Uterus (tissue), 4 donors: ENCODE data around the gene IGFBP4. TPM values are rescaled to one million over a fixed set of nuclear protein-coding genes. Genes with fewer than 3 reads are reported as not detected.

ENCODE experiments used
- DNase-seq, 2 donors: peaks; one replicate each; pipeline ENCODE4 v3.0.0-alpha.2; 2019 to 2020
- H3K27ac ChIP-seq, 2 donors: fragments of 200-600 bp; sonication (generic); 1 replicate in 1 of 2; 2 replicates in 1 of 2; pipeline ENCODE4 v1.5.1; 2016 to 2018
- H3K27me3 ChIP-seq, 2 donors: fragments of 200-600 bp; sonication (generic); one replicate each; pipeline ENCODE4 v1.5.1; 2018 to 2019; ENCODE audit warnings: control low read depth in 1 of 2
- H3K36me3 ChIP-seq, 2 donors: fragments of 200-600 bp; sonication (generic); one replicate each; pipeline ENCODE4 v1.5.1; 2019; ENCODE audit warnings: control low read depth in 1 of 2
- H3K4me1 ChIP-seq, 2 donors: fragments of 200-600 bp; sonication (generic); one replicate each; pipeline ENCODE4 v1.5.1; 2018 to 2019; ENCODE audit warnings: control low read depth in 1 of 2
- H3K4me3 ChIP-seq, 2 donors: fragments of 200-600 bp; sonication (generic); 1 replicate in 1 of 2; 2 replicates in 1 of 2; pipeline ENCODE4 v1.5.1; 2018 to 2019; ENCODE audit warnings: mild to moderate bottlenecking in 1 of 2
- H3K9me3 ChIP-seq, 2 donors: fragments of 200-600 bp; sonication (generic); one replicate each; pipeline ENCODE4 v1.5.1; 2019; ENCODE audit warnings: control low read depth in 1 of 2
- CTCF ChIP-seq, 4 experiments: fragments of 200-600 bp in 2 of 4; fragments of 450-650 bp in 2 of 4; sonication (generic) in 2 of 4; IDR thresholded peaks; one replicate each; pipeline ENCODE4 v1.5.1; 2016 to 2019; ENCODE audit warnings: antibody characterized with exemption in 4 of 4, mild to moderate bottlenecking in 2 of 4, moderate library complexity in 1 of 4
- POLR2A ChIP-seq, 2 donors: fragments of 450-650 bp; IDR thresholded peaks; one replicate each; pipeline ENCODE4 v1.6.1; 2016; ENCODE audit warnings: antibody characterized with exemption in 2 of 2, mild to moderate bottlenecking in 1 of 2, moderate library complexity in 1 of 2
- intact Hi-C: fragments of 100-400 bp; cut with DNase I; formaldehyde crosslinking; loops from one replicate; pipeline ENCODE4 v1.15.1; 2023; ENCODE audit warnings: low total_unique reads
- total RNA-seq, 4 donors: library from RNA; depleted of rRNA in 3 of 4; stranded (reverse); fragments of >200 nt in 3 of 4; gene quantifications; one replicate each; pipeline versions ENCODE4 v1.1.0 to v1.2.4, GENCODE V29; 2014 to 2023
- donor health status: DM: yes; HTN: yes; CAD: no.

IGFBP4 gene
- total RNA-seq, 4 donors from 2014 or later, result 331 to 1,351 (median 418) TPM

GRCh38 chr17:40493697-40494096 lies 50.4 kb downstream of the IGFBP4 start:
- no peak for DNase-seq
- intact Hi-C loops, result no loop called here
- H3K4me1 ChIP-seq, result no peaks in the 10 kb centered on the region
- H3K4me3 ChIP-seq, result no peak overlapping the region
- TF ChIP-seq POLR2A (IDR thresholded peaks at IDR 0.05), result no peak
- TF ChIP-seq CTCF (IDR thresholded peaks at IDR 0.05), result no peak
- H3K27ac ChIP-seq, result no peak overlapping the region
- H3K9me3 ChIP-seq, result no peaks in the 10 kb centered on the region
- H3K27me3 ChIP-seq, result no peaks in the 10 kb centered on the region
- H3K36me3 ChIP-seq, result no peaks in the 10 kb centered on the region

GRCh38 chr17:40495140-40495539 lies 51.9 kb downstream of the IGFBP4 start:
- H3K27me3 ChIP-seq, result no peaks in the 10 kb centered on the region
- H3K36me3 ChIP-seq, result no peaks in the 10 kb centered on the region
- no peak for TF ChIP-seq CTCF (IDR thresholded peaks at IDR 0.05)
- no peak for TF ChIP-seq POLR2A (IDR thresholded peaks at IDR 0.05)
- no peaks in the 10 kb centered on the region for H3K9me3 ChIP-seq
- no peak overlapping the region for H3K27ac ChIP-seq
- intact Hi-C loops, result no loop called here
- H3K4me3 ChIP-seq, result no peak overlapping the region
- no peak for DNase-seq
- H3K4me1 ChIP-seq, result no peaks in the 10 kb centered on the region

- no peaks in the 10 kb centered on the region for H3K9me3 ChIP-seq
- no peaks in the 10 kb centered on the region for H3K27me3 ChIP-seq
- H3K4me1 ChIP-seq, result no peaks in the 10 kb centered on the region
- intact Hi-C loops, result no loop called here
- no peak overlapping the region for H3K27ac ChIP-seq
- DNase-seq, result no peak
- no peak overlapping the region for H3K4me3 ChIP-seq
- no peaks in the 10 kb centered on the region for H3K36me3 ChIP-seq
- TF ChIP-seq CTCF (IDR thresholded peaks at IDR 0.05) (no peak), POLR2A (IDR thresholded peaks at IDR 0.05) (no peak)
Observed at GRCh38 chr17:40496170-40496569, 52.9 kb downstream of the IGFBP4 start.

GRCh38 chr17:40496634-40497420 lies 53.6 kb downstream of the IGFBP4 start:
- intact Hi-C loops, result no loop called here
- H3K27ac ChIP-seq, result no peak overlapping the region
- TF ChIP-seq CTCF (IDR thresholded peaks at IDR 0.05), result no peak
- TF ChIP-seq POLR2A (IDR thresholded peaks at IDR 0.05), result no peak

GRCh38 chr17:40497695-40498094 lies 54.4 kb downstream of the IGFBP4 start:
- Histone ChIP-seq H3K36me3 (no peaks in the 10 kb centered on the region), H3K4me3 (no peak overlapping the region), H3K4me1 (no peaks in the 10 kb centered on the region), H3K9me3 (no peaks in the 10 kb centered on the region), H3K27ac (peak overlapping the region; percentile 42 to 79), H3K27me3 (no peaks in the 10 kb centered on the region)
- intact Hi-C loops, result no loop called here
- TF ChIP-seq CTCF (IDR thresholded peaks at IDR 0.05) (no peak), POLR2A (IDR thresholded peaks at IDR 0.05) (no peak)
- no peak for DNase-seq

More at GRCh38 chr17:40496634-40497420, 53.6 kb downstream of the IGFBP4 start:
- no peak for DNase-seq
- H3K4me3 ChIP-seq, result no peak overlapping the region
- no peaks in the 10 kb centered on the region for H3K9me3 ChIP-seq
- H3K27me3 ChIP-seq, result no peaks in the 10 kb centered on the region
- H3K36me3 ChIP-seq, result no peaks in the 10 kb centered on the region
- H3K4me1 ChIP-seq, result no peaks in the 10 kb centered on the region
